Caco-2 (cell line): ENCODE data around the gene C4orf54. TPM values are rescaled to one million over a fixed set of nuclear protein-coding genes. Genes with fewer than 3 reads are reported as not detected.

ENCODE experiments used
- BruUV-seq: library from RNA; stranded (reverse); fragments of 400-500 nt; replicated peaks from 2 replicates; lab custom pipeline; 2021; lab: Mats Ljungman, UMichigan
- CTCF ChIA-PET: fragments of 300-600 bp; sonication (Branson Sonifier 250); formaldehyde crosslinking; loops from one replicate; lab custom pipeline; 2022; ENCODE audit warnings: antibody characterized with exemption; lab: Charles Lee
- POLR2A ChIA-PET: fragments of 300-600 bp; sonication (Branson Sonifier 250); formaldehyde crosslinking; loops from one replicate; lab custom pipeline; 2022; ENCODE audit warnings: antibody characterized with exemption; lab: Charles Lee
- DNase-seq, 2 experiments: peaks; one replicate each; pipeline versions ENCODE4 v3.0.0 to v3.0.0-alpha.2; 2020 to 2022
- H3K27me3 ChIP-seq: replicated peaks from 2 replicates; pipeline ENCODE4 v1.6.0; 2011; ENCODE audit warnings: low read length; ENCODE audit not compliant: control insufficient read depth, insufficient read depth
- H3K36me3 ChIP-seq: 2 replicates; pipeline ENCODE4 v1.5.1; 2011; ENCODE audit warnings: low read length; ENCODE audit not compliant: control insufficient read depth, insufficient read depth
- H3K4me1 ChIP-seq: fragments of 250-450 bp; sonication (Bioruptor Pico); 2 replicates; pipeline ENCODE4 v1.5.1; 2020; ENCODE audit warnings: mild to moderate bottlenecking
- H3K4me3 ChIP-seq: 2 replicates; pipeline ENCODE4 v1.5.1; 2011; ENCODE audit warnings: low read depth, mild to moderate bottlenecking, control low read depth, low read length
- H3K9me3 ChIP-seq: fragments of 250-450 bp; sonication (Bioruptor Pico); 2 replicates; pipeline ENCODE4 v1.5.1; 2020; ENCODE audit warnings: mild to moderate bottlenecking, moderate library complexity
- H3K27ac Mint-ChIP-seq: one replicate; pipeline ENCODE4 v1.8.0; 2022; ENCODE audit warnings: mixed read lengths; ENCODE audit not compliant: unreplicated experiment
- H3K27me3 Mint-ChIP-seq: one replicate; pipeline ENCODE4 v1.8.0; 2022; ENCODE audit warnings: mixed read lengths; ENCODE audit not compliant: insufficient read depth, unreplicated experiment
- H3K36me3 Mint-ChIP-seq: one replicate; pipeline ENCODE4 v1.8.0; 2022; ENCODE audit warnings: mild to moderate bottlenecking, mixed read lengths; ENCODE audit not compliant: insufficient read depth, unreplicated experiment
- H3K4me1 Mint-ChIP-seq: one replicate; pipeline ENCODE4 v1.8.0; 2022; ENCODE audit warnings: low read depth, mixed read lengths; ENCODE audit not compliant: unreplicated experiment
- H3K4me3 Mint-ChIP-seq: one replicate; pipeline ENCODE4 v1.8.0; 2022; ENCODE audit warnings: mild to moderate bottlenecking, moderate library complexity, mixed read lengths; ENCODE audit not compliant: unreplicated experiment
- H3K9me3 Mint-ChIP-seq: one replicate; pipeline ENCODE4 v1.8.0; 2022; ENCODE audit warnings: mixed read lengths; ENCODE audit not compliant: unreplicated experiment
- intact Hi-C: fragments of 100-400 bp; cut with micrococcal nuclease; formaldehyde crosslinking; loops from one replicate; pipeline ENCODE4 v1.10.0; 2022; ENCODE audit not compliant: unreplicated experiment
- total RNA-seq: library from RNA; stranded (reverse); gene quantifications from 2 replicates; pipeline ENCODE4 v1.2.3, GENCODE V29; 2022
- TF ChIP-seq, protein P1 (sequence below), 2 experiments: fragments of 200-600 bp in 1 of 2; IDR thresholded peaks; 1 replicate in 1 of 2; 2 replicates in 1 of 2; pipeline versions ENCODE4 v1.5.1 to v1.8.0; 2011 to 2022; ENCODE audit warnings: antibody characterized with exemption in 1 of 2, control low read depth in 1 of 2, inconsistent platforms in 1 of 2, low read depth in 1 of 2, low read length in 1 of 2, mild to moderate bottlenecking in 1 of 2, moderate library complexity in 1 of 2; ENCODE audit not compliant: insufficient read depth in 1 of 2, severe bottlenecking in 1 of 2, unreplicated experiment in 1 of 2

The C4orf54 gene
- total RNA-seq, 1 experiment from 2014 or later = not detected

DNA sequence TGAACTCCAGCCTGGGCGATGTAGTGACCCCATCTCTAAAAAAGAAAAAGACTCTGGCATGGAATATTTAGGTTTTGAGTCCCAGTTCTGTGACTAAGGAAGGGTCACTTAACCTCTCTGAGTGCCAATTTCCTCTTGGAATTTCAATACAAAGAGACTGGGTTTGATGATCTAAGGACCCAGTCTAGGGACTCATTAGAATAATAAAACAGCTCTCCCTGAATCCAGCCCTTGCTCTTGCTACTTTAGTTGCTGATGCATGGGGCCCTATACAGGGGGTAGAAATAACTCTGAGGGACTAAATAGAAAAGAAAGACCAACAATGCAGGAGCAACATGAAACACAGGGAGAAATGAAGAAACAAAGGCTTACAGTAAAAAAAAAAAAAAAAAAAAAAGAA is 12.6 kb downstream of the C4orf54 start:
- Mint-ChIP-seq H3K27me3 (no peaks in the 10 kb centered on the region), H3K27ac (no peak overlapping the region), H3K4me1 (no peaks in the 10 kb centered on the region), H3K9me3 (no peaks in the 10 kb centered on the region), H3K4me3 (no peak overlapping the region), H3K36me3 (no peaks in the 10 kb centered on the region)
- no peak for DNase-seq
- Histone ChIP-seq H3K27me3 (no peaks in the 10 kb centered on the region; the same call in 1 of the 2 replicates), H3K36me3 (no peaks in the 10 kb centered on the region), H3K4me3 (no peak overlapping the region), H3K9me3 (no peaks in the 10 kb centered on the region), H3K4me1 (no peaks in the 10 kb centered on the region)
- TF ChIP-seq, protein P1, sequence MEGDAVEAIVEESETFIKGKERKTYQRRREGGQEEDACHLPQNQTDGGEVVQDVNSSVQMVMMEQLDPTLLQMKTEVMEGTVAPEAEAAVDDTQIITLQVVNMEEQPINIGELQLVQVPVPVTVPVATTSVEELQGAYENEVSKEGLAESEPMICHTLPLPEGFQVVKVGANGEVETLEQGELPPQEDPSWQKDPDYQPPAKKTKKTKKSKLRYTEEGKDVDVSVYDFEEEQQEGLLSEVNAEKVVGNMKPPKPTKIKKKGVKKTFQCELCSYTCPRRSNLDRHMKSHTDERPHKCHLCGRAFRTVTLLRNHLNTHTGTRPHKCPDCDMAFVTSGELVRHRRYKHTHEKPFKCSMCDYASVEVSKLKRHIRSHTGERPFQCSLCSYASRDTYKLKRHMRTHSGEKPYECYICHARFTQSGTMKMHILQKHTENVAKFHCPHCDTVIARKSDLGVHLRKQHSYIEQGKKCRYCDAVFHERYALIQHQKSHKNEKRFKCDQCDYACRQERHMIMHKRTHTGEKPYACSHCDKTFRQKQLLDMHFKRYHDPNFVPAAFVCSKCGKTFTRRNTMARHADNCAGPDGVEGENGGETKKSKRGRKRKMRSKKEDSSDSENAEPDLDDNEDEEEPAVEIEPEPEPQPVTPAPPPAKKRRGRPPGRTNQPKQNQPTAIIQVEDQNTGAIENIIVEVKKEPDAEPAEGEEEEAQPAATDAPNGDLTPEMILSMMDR (IDR thresholded peaks at IDR 0.05; ENCODE audit: insufficient read depth in 1 of 2, low read depth in 1 of 2, low read length in 1 of 2, severe bottlenecking in 1 of 2, unreplicated experiment in 1 of 2) = no peak
- ChIA-PET CTCF (no interaction called here), POLR2A (no interaction called here)
- intact Hi-C loops = no loop called here
- BruUV-seq = no TSS peak

DNA sequence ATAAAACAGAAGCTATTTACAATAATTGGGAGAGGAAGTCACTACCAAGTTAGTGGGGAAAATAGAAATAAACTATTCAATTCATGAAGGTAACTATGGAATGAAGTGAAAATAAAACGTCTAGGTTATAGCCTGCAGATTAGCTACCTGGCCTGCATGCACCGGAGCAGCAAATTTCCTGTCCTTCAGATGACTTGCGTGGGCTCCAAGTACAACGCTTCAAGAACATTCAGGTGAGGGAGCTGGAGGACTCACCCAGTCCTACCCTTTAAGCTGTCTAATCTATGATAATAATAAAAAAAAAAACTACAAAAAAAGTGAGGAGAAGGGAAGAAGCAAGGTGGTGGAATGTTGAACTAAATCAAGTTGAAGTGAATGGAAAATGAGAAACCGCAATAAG is 13.2 kb downstream of the C4orf54 start:
- Mint-ChIP-seq H3K4me3 (no peak overlapping the region), H3K4me1 (no peaks in the 10 kb centered on the region), H3K9me3 (no peaks in the 10 kb centered on the region), H3K27me3 (no peaks in the 10 kb centered on the region), H3K36me3 (no peaks in the 10 kb centered on the region), H3K27ac (no peak overlapping the region)
- no peak for DNase-seq
- H3K4me1 ChIP-seq = no peaks in the 10 kb centered on the region
- intact Hi-C loops = no loop called here
- no peaks in the 10 kb centered on the region for H3K9me3 ChIP-seq
- TF ChIP-seq, protein P1 (IDR thresholded peaks at IDR 0.05; ENCODE audit: insufficient read depth in 1 of 2, low read depth in 1 of 2, low read length in 1 of 2, severe bottlenecking in 1 of 2, unreplicated experiment in 1 of 2) = no peak
- H3K4me3 ChIP-seq = no peak overlapping the region
- ChIA-PET CTCF (no interaction called here), POLR2A (no interaction called here)
- H3K36me3 ChIP-seq = no peaks in the 10 kb centered on the region
- BruUV-seq = no TSS peak
- no peaks in the 10 kb centered on the region; the same call in 1 of the 2 replicates for H3K27me3 ChIP-seq

DNA sequence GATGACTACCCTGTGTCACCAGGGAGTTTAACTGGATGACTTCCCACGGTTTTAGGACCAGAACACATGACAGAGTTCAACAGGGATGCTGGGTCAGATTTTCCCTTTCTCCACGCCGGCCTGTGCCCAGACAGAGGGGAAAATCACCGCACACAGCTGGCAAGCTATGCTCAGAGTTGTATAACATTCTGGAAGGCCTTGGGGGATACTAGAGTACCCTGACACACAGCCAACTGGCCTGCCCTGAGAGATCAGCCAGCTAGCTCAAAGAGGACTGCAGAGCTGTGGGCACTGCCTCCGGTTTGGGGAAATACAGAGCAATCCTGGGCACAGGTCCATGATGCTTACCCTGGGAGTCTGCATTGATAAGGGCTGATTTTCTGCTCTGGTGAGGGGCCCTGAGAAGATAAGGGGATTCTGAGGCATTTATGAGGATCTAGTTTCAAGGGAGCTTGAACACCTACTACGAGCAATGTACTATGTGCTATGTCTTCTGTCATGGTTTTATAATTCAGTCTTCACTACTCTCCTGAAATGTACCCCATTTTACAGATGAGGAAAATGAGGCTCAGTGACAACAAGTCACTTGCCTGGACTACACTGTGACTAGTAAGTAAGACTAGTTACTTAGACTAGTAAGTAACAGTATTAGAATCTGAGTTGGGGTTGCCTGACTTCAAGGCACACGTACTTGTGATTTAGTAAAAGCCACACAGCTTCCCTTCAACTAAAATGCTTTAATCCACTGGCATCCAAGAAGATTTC is 14.7 kb downstream of the C4orf54 start:
- H3K9me3 ChIP-seq = no peaks in the 10 kb centered on the region
- Mint-ChIP-seq H3K27me3 (no peaks in the 10 kb centered on the region), H3K9me3 (no peaks in the 10 kb centered on the region), H3K4me1 (no peaks in the 10 kb centered on the region), H3K4me3 (no peak overlapping the region), H3K36me3 (no peaks in the 10 kb centered on the region), H3K27ac (no peak overlapping the region)
- no TSS peak for BruUV-seq
- intact Hi-C loops = no loop called here
- no peaks in the 10 kb centered on the region for H3K4me1 ChIP-seq
- TF ChIP-seq, protein P1 (IDR thresholded peaks at IDR 0.05; ENCODE audit: insufficient read depth in 1 of 2, low read depth in 1 of 2, low read length in 1 of 2, severe bottlenecking in 1 of 2, unreplicated experiment in 1 of 2) = no peak
- no peak overlapping the region for H3K4me3 ChIP-seq
- ChIA-PET POLR2A (no interaction called here), CTCF (no interaction called here)
- no peaks in the 10 kb centered on the region for H3K36me3 ChIP-seq
- DNase-seq = no peak
- no peaks in the 10 kb centered on the region; the same call in 1 of the 2 replicates for H3K27me3 ChIP-seq
